H1 (cell line): Measurements from ENCODE around the gene METTL9. TPM values are rescaled to one million over a fixed set of nuclear protein-coding genes. Genes with fewer than 3 reads are reported as not detected.

Experiments
- CTCF ChIA-PET: fragments of 300-600 bp; sonication (Branson Sonifier 250); formaldehyde crosslinking; loops from one replicate; lab custom pipeline; 2021; ENCODE audit not compliant: partially characterized antibody; lab: Charles Lee
- POLR2A ChIA-PET: fragments of 300-600 bp; sonication (Branson Sonifier 250); formaldehyde crosslinking; loops from one replicate; lab custom pipeline; 2021; ENCODE audit warnings: inconsistent platforms; ENCODE audit not compliant: partially characterized antibody; lab: Charles Lee
- DNase-seq, 2 experiments: peaks; one replicate each; pipeline versions ENCODE4 v3.0.0 to v3.0.0-alpha.2; 2010 to 2022; ENCODE audit warnings: low spot score in 2 of 2, low read depth in 1 of 2, mixed read lengths in 1 of 2
- FAIRE-seq: peaks from 2 replicates; lab custom pipeline; 2011; peaks lifted over from hg19 to GRCh38; lab: Jason Lieb, UNC
- H2AFZ ChIP-seq: 2 replicates; pipeline ENCODE4 v1.8.1; 2012; ENCODE audit warnings: low read length, inconsistent platforms
- H2AK5ac ChIP-seq: 2 replicates; pipeline ENCODE4 v1.6.1; 2013; ENCODE audit warnings: low read depth, low read length
- H2BK120ac ChIP-seq: replicated peaks from 2 replicates; pipeline ENCODE3; 2013; ENCODE audit warnings: low read depth, low read length, inconsistent platforms
- H2BK12ac ChIP-seq: 2 replicates; pipeline ENCODE4 v1.6.1; 2013; ENCODE audit warnings: low read depth, low read length
- H2BK15ac ChIP-seq: 2 replicates; pipeline ENCODE4 v1.6.1; 2013; ENCODE audit warnings: low read length
- H2BK20ac ChIP-seq: 2 replicates; pipeline ENCODE4 v1.6.1; 2013; ENCODE audit warnings: low read length
- H2BK5ac ChIP-seq: 2 replicates; pipeline ENCODE4 v1.6.1; 2013; ENCODE audit warnings: low read depth, low read length
- H3K14ac ChIP-seq: 2 replicates; pipeline ENCODE4 v1.6.1; 2013; ENCODE audit warnings: inconsistent platforms; ENCODE audit not compliant: insufficient read length
- H3K18ac ChIP-seq: 2 replicates; pipeline ENCODE4 v1.6.1; 2013; ENCODE audit warnings: low read length; ENCODE audit errors: extremely low read depth
- H3K23ac ChIP-seq: 2 replicates; pipeline ENCODE4 v1.6.1; 2013; ENCODE audit warnings: inconsistent platforms; ENCODE audit not compliant: insufficient read length
- H3K23me2 ChIP-seq: 2 replicates; pipeline ENCODE4 v1.6.1; 2013; ENCODE audit warnings: low read depth, low read length
- H3K27ac ChIP-seq: 2 replicates; pipeline ENCODE4 v1.6.1; 2011; ENCODE audit warnings: low read depth, low read length, inconsistent platforms
- H3K27me3 ChIP-seq, 4 experiments: replicated peaks in 1 of 4; 1 replicate in 1 of 4; 2 replicates in 3 of 4; pipeline versions ENCODE4 v1.6.1 to v1.8.1; 2011 to 2013; ENCODE audit warnings: low read length in 3 of 4, mild to moderate bottlenecking in 3 of 4, inconsistent platforms in 2 of 4, mixed read lengths in 2 of 4, moderate library complexity in 1 of 4; ENCODE audit not compliant: control insufficient read depth in 3 of 4, insufficient read depth in 3 of 4; ENCODE audit errors: extremely low read depth in 1 of 4
- H3K36me3 ChIP-seq, 4 experiments: 2 replicates each; pipeline versions ENCODE4 v1.6.1 to v1.8.1; 2011 to 2013; ENCODE audit warnings: mild to moderate bottlenecking in 4 of 4, low read length in 3 of 4, moderate library complexity in 2 of 4, control low read depth in 1 of 4, inconsistent platforms in 1 of 4; ENCODE audit not compliant: insufficient read depth in 4 of 4, control insufficient read depth in 2 of 4
- H3K4ac ChIP-seq: replicated peaks from 2 replicates; pipeline ENCODE3; 2013; ENCODE audit warnings: low read length, low read depth, mixed read lengths, inconsistent platforms; ENCODE audit not compliant: insufficient read length
- H3K4me1 ChIP-seq, 4 experiments: replicated peaks in 1 of 4; 1 replicate in 1 of 4; 2 replicates in 3 of 4; pipeline versions ENCODE4 v1.6.1 to v1.8.1; 2011 to 2013; ENCODE audit warnings: low read length in 3 of 4, inconsistent platforms in 2 of 4, mixed read lengths in 1 of 4; ENCODE audit not compliant: insufficient read depth in 4 of 4, control insufficient read depth in 3 of 4
- H3K4me2 ChIP-seq, 2 experiments: 2 replicates each; pipeline versions ENCODE4 v1.6.1 to v1.8.1; 2011 to 2013; ENCODE audit warnings: low read depth in 2 of 2, low read length in 2 of 2, control low read depth in 1 of 2, inconsistent platforms in 1 of 2, mild to moderate bottlenecking in 1 of 2; ENCODE audit not compliant: insufficient read depth in 1 of 2
- H3K4me3 ChIP-seq, 4 experiments: fragments of 200-600, 300-600 bp in 1 of 4; sonication (generic), shearing (Covaris generic), sonication (Bioruptor Twin) in 1 of 4; 2 replicates each; pipeline versions ENCODE4 v1.5.1 to v1.8.1; 2011 to 2016; ENCODE audit warnings: low read length in 4 of 4, low read depth in 3 of 4, control low read depth in 2 of 4, inconsistent platforms in 2 of 4, mild to moderate bottlenecking in 2 of 4, mixed read lengths in 1 of 4, moderate library complexity in 1 of 4; ENCODE audit not compliant: insufficient read depth in 2 of 4; ENCODE audit errors: extremely low read depth in 1 of 4
- H3K56ac ChIP-seq: replicated peaks from 2 replicates; pipeline ENCODE3; 2013; ENCODE audit warnings: low read depth, mild to moderate bottlenecking, mixed read lengths, low read length, inconsistent platforms; ENCODE audit not compliant: insufficient read length
- H3K79me1 ChIP-seq: 2 replicates; pipeline ENCODE4 v1.6.1; 2013; ENCODE audit warnings: low read depth, low read length, control low read depth
- H3K79me2 ChIP-seq, 2 experiments: 2 replicates each; pipeline versions ENCODE4 v1.6.1 to v1.8.1; 2012 to 2013; ENCODE audit warnings: low read length in 2 of 2, mild to moderate bottlenecking in 2 of 2, inconsistent platforms in 1 of 2; ENCODE audit not compliant: insufficient read depth in 2 of 2, control insufficient read depth in 1 of 2
- H3K9ac ChIP-seq, 4 experiments: replicated peaks in 1 of 4; 1 replicate in 1 of 4; 2 replicates in 3 of 4; pipeline versions ENCODE4 v1.6.1 to v1.8.1; 2011 to 2013; ENCODE audit warnings: low read depth in 3 of 4, low read length in 3 of 4, control low read depth in 2 of 4, mild to moderate bottlenecking in 2 of 4, moderate library complexity in 2 of 4, inconsistent platforms in 1 of 4; ENCODE audit errors: extremely low read depth in 1 of 4
- H3K9me3 ChIP-seq, 2 experiments: 2 replicates each; pipeline versions ENCODE4 v1.6.1 to v1.8.1; 2012 to 2013; ENCODE audit warnings: mild to moderate bottlenecking in 2 of 2, moderate library complexity in 2 of 2, control low read depth in 1 of 2, inconsistent platforms in 1 of 2, low read depth in 1 of 2, low read length in 1 of 2, mixed read lengths in 1 of 2; ENCODE audit not compliant: insufficient read depth in 2 of 2
- H4K20me1 ChIP-seq, 2 experiments: replicated peaks in 1 of 2; 2 replicates each; pipeline versions ENCODE3 to v1.8.1; 2011 to 2013; ENCODE audit warnings: inconsistent platforms in 2 of 2, low read length in 2 of 2, mild to moderate bottlenecking in 1 of 2; ENCODE audit not compliant: insufficient read depth in 2 of 2, control insufficient read depth in 1 of 2
- H4K5ac ChIP-seq: 2 replicates; pipeline ENCODE4 v1.6.1; 2013; ENCODE audit warnings: low read length, low read depth, mixed read lengths, inconsistent platforms; ENCODE audit not compliant: insufficient read length
- H4K8ac ChIP-seq: 2 replicates; pipeline ENCODE4 v1.8.0; 2013; ENCODE audit warnings: mild to moderate bottlenecking, moderate library complexity, low read length, inconsistent platforms; ENCODE audit not compliant: insufficient read depth; ENCODE audit errors: extremely low read depth
- H4K91ac ChIP-seq: replicated peaks from 2 replicates; pipeline ENCODE3; 2013; ENCODE audit warnings: low read length, mixed read lengths, inconsistent platforms; ENCODE audit not compliant: insufficient read length
- CTBP2 ChIP-seq: IDR thresholded peaks from 2 replicates; pipeline ENCODE4 v1.7.0; 2011; ENCODE audit warnings: borderline replicate concordance, mild to moderate bottlenecking, moderate library complexity, mixed read lengths, low read length; ENCODE audit not compliant: insufficient read depth, insufficient read length
- EP300 ChIP-seq, 2 experiments: IDR thresholded peaks; 1 replicate in 1 of 2; 2 replicates in 1 of 2; pipeline ENCODE4 v1.6.1; 2011 to 2012; ENCODE audit warnings: low read depth in 2 of 2, low read length in 2 of 2, mild to moderate bottlenecking in 2 of 2, borderline replicate concordance in 1 of 2, inconsistent platforms in 1 of 2, moderate library complexity in 1 of 2
- HDAC2 ChIP-seq, 2 experiments: fragments of 300-600 bp in 1 of 2; sonication (generic) in 1 of 2; IDR thresholded peaks; 2 replicates each; pipeline ENCODE4 v1.6.1; 2011 to 2012; ENCODE audit warnings: low read depth in 2 of 2, low read length in 2 of 2, mild to moderate bottlenecking in 2 of 2, moderate library complexity in 2 of 2, borderline replicate concordance in 1 of 2, inconsistent platforms in 1 of 2
- POLR2A ChIP-seq, 2 experiments: IDR thresholded peaks; 1 replicate in 1 of 2; 2 replicates in 1 of 2; pipeline ENCODE4 v1.6.1; 2011; ENCODE audit warnings: low read depth in 2 of 2, low read length in 2 of 2, mild to moderate bottlenecking in 2 of 2; ENCODE audit errors: control extremely low read depth in 1 of 2
- RAD21 ChIP-seq, 2 experiments: IDR thresholded peaks in 1 of 2; conservative IDR thresholded peaks in 1 of 2; 2 replicates each; pipeline ENCODE4 v1.6.1; 2011; ENCODE audit warnings: low read depth in 2 of 2, low read length in 2 of 2, improper control_type of control experiment in 1 of 2, inconsistent platforms in 1 of 2, mild to moderate bottlenecking in 1 of 2, moderate library complexity in 1 of 2
- WGBS, 2 experiments: shearing (Covaris generic) in 1 of 2; methylation state at CpG; one replicate each; pipeline versions ENCODE4 v1.1.6 to v1.1.7; 2013 to 2015; ENCODE audit warnings: low lambda C conversion rate in 2 of 2, mixed read lengths in 2 of 2, inconsistent platforms in 1 of 2, low coverage in 1 of 2, missing lambda C conversion rate in 1 of 2; ENCODE audit not compliant: insufficient replicate concordance in 2 of 2, insufficient coverage in 1 of 2, insufficient read length in 1 of 2; ENCODE audit errors: extremely low coverage in 1 of 2, missing lambda C conversion rate in 1 of 2; 5-methylcytosine and 5-hydroxymethylcytosine counted together
- polyA plus RNA-seq, 7 experiments: library from polyadenylated mRNA; depleted of rRNA in 3 of 7; stranded (reverse) in 5 of 7; unstranded in 2 of 7; fragments of >200 nt in 5 of 7; fragments of 200-250 nt in 2 of 7; gene quantifications; 1 replicate in 5 of 7; 2 replicates in 1 of 7; 4 replicates in 1 of 7; pipeline versions ENCODE4 v1.2.1 to v1.2.3, GENCODE V29; 2011 to 2013; ENCODE audit warnings: missing spikeins in 2 of 7, mixed read lengths in 2 of 7
- total RNA-seq: library from RNA; stranded (reverse); fragmentation: NEBNext Ultra II Directional; extraction: Animal tissue kit (Norgen Biotek cat#: 25700); gene quantifications from 2 replicates; pipeline ENCODE4 v1.2.1, GENCODE V29; 2021
- TF ChIP-seq, protein P1 (sequence below): IDR thresholded peaks from 2 replicates; pipeline ENCODE4 v1.6.1; 2011; ENCODE audit warnings: low read depth, mild to moderate bottlenecking, low read length; ENCODE audit not compliant: insufficient read depth

The METTL9 gene
- total and polyA plus RNA-seq, 2 of the 8 experiments (the other 6 are each of a cell fraction or from before 2014, with no cell fraction given), result 45.4 to 112 TPM

DNA sequence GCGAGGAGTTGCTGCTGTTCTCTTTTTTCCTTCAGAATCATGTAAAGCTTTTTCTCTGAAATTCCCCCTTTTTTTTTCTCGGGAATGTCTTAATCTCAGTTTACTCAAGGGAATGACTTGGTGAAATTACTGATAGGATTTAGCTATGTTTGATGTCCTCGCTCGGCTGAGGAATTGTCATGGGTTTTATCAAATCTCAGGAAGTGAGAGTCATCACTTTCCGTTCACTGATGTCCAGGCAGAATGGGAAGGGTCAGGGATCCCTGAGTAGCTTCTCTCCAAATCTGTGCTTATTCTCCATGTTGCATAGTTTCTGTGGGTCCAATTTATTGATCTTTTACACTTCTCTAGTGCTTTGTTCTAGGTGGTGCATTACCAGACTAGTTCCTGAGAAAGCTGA lies 46.7 kb downstream of the METTL9 start:
- Histone ChIP-seq H3K56ac (no peak overlapping the region), H2AK5ac (no peak overlapping the region), H4K91ac (no peak overlapping the region), H3K18ac (no peak overlapping the region), H3K9me3 (no peaks in the 10 kb centered on the region), H3K27ac (no peak overlapping the region), H2AFZ (no peak overlapping the region), H2BK15ac (no peak overlapping the region), H2BK12ac (no peak overlapping the region), H3K27me3 (no peaks in the 10 kb centered on the region), H3K4me2 (no peak overlapping the region), H4K20me1 (peaks cover 0 to 3% of the 10 kb centered on the region in 2 experiments), H2BK5ac (no peak overlapping the region), H2BK20ac (no peak overlapping the region), H3K14ac (no peak overlapping the region), H3K23me2 (no peaks in the 10 kb centered on the region), H3K23ac (no peak overlapping the region), H3K4me3 (no peak overlapping the region), H3K4me1 (no peaks in the 10 kb centered on the region), H4K5ac (no peak overlapping the region), H2BK120ac (no peak overlapping the region), H3K4ac (no peak overlapping the region), H4K8ac (no peak overlapping the region), H3K36me3 (no peaks in the 10 kb centered on the region), H3K79me2 (peaks cover 0 to 10% of the 10 kb centered on the region in 2 experiments; a peak in 1 of 4 replicates), H3K79me1 (peaks cover 2% of the 10 kb centered on the region; the same call in 1 of the 2 replicates), H3K9ac (no peak overlapping the region)
- 84% methylated on average over 5 of the region's 5 CpGs; no CpG with 5 or more reads in 1 of the 2 experiments for WGBS, 2 experiments
- ChIA-PET CTCF (interaction anchor here (0.5 to 3.8 kb wide), 6 partner anchors 11 to 117 kb away, joined by 3 to 25 read pairs (median 3); no protein-coding TSS in a partner anchor), POLR2A (no interaction called here)
- FAIRE-seq, result no peak
- DNase-seq, result no peak
- TF ChIP-seq EP300 (IDR thresholded peaks at IDR 0.05; ENCODE audit: borderline replicate concordance in 1 of 2, low read depth in 2 of 2, low read length in 2 of 2), result no peak
- TF ChIP-seq POLR2A (IDR thresholded peaks at IDR 0.05; ENCODE audit: control extremely low read depth in 1 of 2, low read depth in 2 of 2, low read length in 2 of 2), result no peak
- TF ChIP-seq CTBP2, result no peak
- TF ChIP-seq, protein P1, sequence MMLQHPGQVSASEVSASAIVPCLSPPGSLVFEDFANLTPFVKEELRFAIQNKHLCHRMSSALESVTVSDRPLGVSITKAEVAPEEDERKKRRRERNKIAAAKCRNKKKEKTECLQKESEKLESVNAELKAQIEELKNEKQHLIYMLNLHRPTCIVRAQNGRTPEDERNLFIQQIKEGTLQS, result no peak
- TF ChIP-seq RAD21 (IDR thresholded peaks at IDR 0.05 in 1 of 2, conservative IDR thresholded peaks at IDR 0.05 in 1 of 2; ENCODE audit: low read depth in 2 of 2, low read length in 2 of 2), result no peak
- no peak for TF ChIP-seq HDAC2 (IDR thresholded peaks at IDR 0.05; ENCODE audit: borderline replicate concordance in 1 of 2, low read depth in 2 of 2, low read length in 2 of 2)
